ENCODE data around the gene LTBP2.
"Not testable (repeated sequence)": the region's sequence is repeated elsewhere in the genome, so short reads cannot be mapped to it uniquely, and the experiment has no call there.

Gene LTBP2

GRCh38 chr14:74454397-74454796, 157.6 kb downstream of the LTBP2 start:
- DNase-seq (ENCODE audit: low read depth in 3 of 3) = not testable (repeated sequence)
